ENCODE data around the gene R3HDML.
A peak's percentile ranks its signal among the peaks of the same experiment; 100 is the strongest.
"Not testable (repeated sequence)": the region's sequence is repeated elsewhere in the genome, so short reads cannot be mapped to it uniquely, and the experiment has no call there.

The R3HDML gene, protein sequence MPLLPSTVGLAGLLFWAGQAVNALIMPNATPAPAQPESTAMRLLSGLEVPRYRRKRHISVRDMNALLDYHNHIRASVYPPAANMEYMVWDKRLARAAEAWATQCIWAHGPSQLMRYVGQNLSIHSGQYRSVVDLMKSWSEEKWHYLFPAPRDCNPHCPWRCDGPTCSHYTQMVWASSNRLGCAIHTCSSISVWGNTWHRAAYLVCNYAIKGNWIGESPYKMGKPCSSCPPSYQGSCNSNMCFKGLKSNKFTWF

DNA sequence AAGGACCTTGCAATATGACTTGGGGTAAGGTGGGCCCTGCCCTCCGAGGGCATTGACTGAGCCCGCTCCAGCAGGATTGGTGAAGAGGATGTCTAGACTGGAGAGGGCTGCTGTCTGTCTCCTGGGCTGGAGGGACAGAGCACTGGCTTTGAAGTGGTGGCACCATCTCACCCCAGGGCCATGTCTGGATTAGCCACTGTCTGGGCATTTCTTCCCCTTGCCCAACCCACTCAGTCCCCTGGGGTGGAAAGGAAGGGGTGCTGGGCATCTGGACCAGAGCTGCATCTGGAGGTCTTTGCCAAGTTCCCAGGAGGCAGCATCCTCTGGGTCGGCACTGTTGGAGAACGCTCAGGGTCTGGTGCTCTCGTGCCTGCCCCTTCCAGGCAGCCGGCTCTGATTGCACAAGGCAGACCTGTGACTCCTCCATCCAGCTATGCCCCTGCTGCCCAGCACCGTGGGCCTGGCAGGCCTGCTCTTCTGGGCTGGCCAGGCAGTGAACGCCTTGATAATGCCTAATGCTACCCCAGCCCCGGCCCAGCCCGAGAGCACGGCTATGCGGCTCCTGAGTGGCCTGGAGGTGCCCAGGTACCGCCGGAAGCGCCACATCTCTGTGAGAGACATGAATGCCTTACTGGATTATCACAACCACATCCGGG, at the start of gene R3HDML:
Gene R3HDML (plus strand): TSS at position 319 of the 656 bp plus-strand sequence. CDS start 115 bp downstream, at position 434.
- DNase-seq (ENCODE audit: low read depth in 2 of 2, low spot score in 1 of 2): no peak

DNA sequence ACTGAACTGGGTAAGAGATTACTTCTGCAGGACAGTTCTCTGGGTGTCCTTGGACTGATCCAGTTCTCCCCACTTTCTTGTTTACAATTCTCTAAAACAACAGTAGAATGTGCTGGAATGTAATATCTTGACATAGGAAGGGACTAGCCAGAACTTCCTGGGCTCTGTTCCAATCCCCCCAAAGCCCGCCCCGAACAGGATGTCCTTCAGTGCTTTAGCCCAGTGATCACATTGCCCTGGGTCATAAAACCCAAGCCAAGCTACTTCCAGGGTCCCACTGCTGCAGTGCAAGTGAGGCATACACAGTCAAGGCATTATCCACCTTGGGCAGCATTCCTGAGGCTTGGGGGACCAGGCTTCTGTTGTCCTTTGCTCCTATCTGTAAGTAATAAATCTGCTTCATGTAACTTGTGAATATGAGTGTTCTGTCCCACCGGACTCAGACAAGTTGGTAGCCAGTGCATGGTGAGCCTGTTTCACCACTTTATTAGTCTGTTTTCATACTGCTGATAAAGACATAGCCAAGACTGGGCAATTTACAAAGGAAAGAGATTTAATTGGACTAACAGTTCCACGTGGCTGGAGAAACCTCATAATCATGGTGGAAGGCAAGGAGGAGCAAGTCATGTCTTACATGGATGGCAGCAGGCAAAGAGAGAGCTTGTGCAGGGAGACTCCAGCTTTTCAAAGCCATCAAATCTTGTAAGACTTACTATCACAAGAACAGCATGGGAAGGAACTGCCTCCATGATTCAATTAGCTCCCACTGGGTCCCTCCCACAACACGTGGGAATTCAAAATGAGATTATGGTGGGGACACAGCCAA, 49.4 kb upstream of the R3HDML start:
- no peak for DNase-seq (ENCODE audit: low read depth in 2 of 2, low spot score in 1 of 2)

DNA sequence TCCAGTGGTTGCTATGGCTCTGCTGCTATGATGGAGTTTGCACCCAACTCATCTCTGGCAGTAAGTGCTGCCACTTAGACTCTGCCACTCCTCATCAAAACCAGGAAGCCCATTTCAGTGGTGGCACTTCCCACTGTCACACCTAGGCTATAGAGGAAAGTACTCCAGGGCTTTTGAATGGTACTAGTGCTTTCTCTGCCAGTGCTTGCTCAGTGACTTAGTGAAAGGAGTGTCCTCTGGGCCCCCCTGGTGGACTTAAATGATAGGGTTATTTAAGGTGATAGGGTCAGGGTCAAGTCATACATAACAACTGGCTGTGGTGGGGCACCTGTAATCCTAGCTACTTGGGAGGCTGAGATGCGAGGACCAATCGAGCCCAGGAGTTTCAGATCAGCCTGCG, 48.6 kb upstream of the R3HDML start:
- no peak for DNase-seq (ENCODE audit: low read depth in 2 of 2, low spot score in 1 of 2)

DNA sequence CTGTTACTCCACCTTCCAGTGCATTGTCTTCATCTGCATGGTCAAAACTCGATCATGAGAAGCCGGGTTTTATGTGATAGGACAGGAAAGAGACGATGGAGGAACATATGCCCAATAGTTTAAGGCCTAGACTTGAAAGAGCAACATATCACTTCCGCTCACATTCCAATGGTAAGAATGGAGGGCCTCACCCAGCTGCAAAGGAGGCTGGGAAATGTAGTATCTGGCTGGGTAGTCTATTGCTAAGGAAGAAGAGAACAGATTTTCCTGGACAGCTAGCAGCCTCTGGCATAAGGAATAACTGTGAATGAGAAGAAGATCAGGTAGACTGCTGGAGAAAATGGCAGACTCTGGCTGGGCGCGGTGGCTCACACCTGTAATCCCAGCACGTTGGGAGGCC, 45.1 kb upstream of the R3HDML start:
- DNase-seq (ENCODE audit: low read depth in 2 of 2, low spot score in 1 of 2): no peak

DNA sequence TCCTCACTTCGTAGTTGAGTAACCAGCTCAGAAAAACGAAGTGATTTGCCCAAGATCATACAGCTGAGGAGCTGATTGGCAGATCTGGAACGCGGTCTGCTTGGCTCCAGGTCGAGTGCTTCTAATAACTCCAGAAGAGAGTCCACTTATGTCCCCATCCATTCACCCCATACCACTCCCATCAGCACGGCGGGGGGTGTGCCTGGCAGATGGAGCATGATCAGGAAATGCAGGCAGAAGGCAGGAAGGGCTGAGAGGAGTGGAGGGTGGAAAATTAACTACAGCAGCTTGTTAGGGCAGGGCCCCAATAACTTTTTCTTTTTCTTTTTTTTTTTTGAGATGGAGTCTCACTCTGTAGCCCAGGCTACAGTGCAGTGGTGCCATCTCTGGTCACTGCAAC, 40.8 kb upstream of the R3HDML start:
- no peak for DNase-seq (ENCODE audit: low read depth in 2 of 2, low spot score in 1 of 2)

DNA sequence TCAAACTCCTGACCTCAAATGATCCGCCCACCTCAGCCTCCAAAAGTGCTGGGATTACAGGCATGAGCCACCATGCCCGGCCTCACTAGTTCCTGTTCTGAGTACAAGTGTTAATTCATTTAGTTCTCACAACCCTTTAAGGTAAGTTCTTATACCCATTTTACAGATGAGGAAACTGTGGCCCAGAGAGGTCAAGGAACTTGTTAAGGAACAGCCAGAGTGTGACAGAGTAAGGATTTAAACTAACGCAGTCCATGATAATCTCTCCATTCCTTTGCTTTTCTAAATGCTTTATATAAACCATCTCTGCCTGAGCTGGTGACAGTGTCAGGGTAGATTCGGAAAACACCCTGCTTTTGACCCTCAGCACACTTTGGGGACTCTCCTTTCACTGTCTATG, 39.1 kb upstream of the R3HDML start:
- DNase-seq (ENCODE audit: low read depth in 2 of 2, low spot score in 1 of 2): no peak

DNA sequence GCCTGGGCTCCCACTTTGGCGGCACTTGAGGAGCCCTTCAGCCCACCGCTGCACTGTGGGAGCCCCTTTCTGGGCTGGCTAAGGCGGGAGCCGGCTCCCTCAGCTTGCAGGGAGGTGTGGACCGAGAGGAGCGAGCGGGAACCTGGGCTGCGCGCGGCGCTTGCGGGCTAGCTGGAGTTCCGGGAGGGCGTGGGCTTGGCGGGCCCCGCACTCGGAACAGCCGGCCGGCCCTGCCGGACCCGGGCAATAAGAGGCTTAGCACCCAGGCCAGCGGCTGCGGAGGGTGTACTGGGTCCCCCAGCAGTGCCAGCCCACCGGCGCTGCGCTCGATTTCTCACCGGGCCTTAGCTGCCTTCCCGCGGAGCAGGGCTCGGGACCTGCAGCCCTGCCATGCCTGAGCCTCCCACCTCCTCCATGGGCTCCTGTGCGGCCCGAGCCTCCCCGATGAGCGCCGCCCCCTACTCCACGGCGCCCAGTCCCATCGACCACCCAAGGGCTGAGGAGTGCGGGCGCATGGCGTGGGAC, 37.8 kb upstream of the R3HDML start:
- DNase-seq (ENCODE audit: low read depth in 2 of 2, low spot score in 1 of 2): not testable (repeated sequence)

DNA sequence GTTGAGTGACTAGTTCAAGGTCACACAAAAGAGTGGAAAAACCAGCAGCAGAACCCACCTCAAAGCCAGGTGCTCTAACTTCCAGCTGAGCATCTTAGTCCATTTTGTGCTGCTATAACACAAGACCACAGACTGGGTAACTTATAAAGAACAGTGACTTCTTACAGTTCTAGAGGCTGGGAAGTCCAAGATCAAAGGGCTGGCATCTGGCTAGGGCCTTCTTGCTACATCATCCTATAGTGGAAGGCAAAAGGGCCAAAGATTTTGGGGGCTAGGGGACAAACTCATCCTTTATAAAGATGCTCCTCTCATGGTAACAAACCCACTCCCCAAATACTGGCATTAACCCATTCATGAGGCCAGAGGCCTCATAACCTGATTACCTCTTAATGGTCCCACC, 35.6 kb upstream of the R3HDML start:
- DNase-seq (ENCODE audit: low read depth in 2 of 2, low spot score in 1 of 2): no peak

DNA sequence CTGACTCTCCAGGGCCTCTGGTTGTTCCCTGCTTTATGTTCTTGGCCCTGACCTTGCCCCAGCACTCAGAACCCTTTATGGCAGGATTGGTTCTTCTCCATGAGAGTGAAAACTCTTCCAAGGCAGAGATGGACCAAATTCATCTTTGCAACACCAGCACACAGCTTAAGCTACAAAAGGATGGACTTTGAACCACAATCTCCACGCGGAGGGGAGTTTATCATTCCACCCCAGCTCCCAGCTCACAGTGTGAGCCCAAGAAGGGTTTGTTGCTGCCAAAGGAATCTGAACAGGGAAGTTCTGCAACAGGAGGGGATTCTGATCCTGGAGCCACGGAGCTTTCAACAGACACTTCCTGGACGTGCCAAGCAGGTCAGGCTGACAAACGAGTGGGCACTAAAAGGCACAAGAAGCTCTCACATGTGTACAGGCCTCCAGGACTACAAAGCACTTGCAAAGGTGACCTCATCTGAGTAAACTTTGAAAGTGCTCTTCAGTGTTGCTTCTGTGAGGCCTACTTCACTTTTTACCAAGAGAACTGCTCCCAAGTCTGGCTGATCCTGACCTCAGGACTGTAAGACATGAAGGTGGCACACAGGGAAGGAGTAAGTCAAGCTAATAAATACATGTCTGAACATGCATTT, 34.7 kb upstream of the R3HDML start:
- no peak for DNase-seq (ENCODE audit: low read depth in 2 of 2, low spot score in 1 of 2)

DNA sequence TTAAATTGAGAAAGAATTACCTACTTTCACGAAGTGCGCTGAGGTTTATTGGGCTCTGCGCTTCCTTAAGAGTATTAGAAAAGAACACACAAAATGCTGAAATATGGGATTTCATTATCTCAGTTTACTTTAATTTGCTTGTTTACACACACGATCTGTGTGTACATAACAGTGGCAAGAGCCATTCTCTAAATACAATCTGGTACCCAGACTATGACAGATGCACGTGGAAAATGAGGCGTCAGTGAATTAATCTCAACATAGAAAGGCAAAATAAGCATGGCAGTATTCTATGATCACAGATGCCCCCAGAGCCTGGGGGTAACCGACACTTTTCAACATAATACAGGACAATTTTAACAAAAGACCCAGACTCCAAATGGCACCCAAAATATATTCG, 34.1 kb upstream of the R3HDML start:
- DNase-seq (ENCODE audit: low read depth in 2 of 2, low spot score in 1 of 2): no peak

DNA sequence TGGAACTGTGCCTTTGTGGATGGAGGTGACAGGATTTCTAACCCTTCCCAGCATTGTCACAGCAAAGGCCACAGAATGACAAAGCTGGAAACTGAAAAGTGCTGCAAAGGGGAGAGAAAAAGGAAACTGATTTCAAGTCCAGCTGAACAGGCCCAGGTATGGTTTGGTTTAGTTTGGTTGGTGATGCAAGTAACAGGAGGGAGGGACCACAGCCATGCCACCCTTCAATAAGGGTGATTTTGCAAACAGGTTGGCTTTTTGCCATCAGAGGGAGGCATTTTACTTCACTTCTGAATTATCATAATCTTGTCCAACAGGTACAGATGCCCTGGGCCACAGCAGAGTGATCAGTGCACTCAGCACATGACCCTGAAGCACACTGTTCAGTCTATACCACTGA, 32.5 kb upstream of the R3HDML start:
- no peak for DNase-seq (ENCODE audit: low read depth in 2 of 2, low spot score in 1 of 2)

DNA sequence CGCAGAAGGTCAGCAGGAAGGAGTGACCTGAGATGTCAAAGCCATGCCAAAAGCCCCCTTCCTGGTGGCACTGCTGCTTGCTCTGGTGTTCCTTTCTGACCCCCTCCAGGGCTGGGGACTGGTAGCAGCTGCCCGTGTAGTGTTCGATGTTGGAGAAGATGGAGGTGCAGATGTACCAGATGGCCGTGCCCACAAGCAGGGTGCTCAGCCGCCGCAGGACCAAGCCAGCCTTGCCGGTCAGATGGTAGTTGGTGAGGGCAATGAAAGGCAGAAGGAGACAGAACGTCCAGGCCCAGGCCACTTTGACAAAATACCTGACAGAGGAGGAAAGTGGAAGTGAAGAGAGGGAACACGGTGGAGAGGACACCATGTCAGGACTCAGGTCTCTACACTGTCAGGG, 29.9 kb upstream of the R3HDML start:
- DNase-seq (ENCODE audit: low read depth in 2 of 2, low spot score in 1 of 2): no peak

DNA sequence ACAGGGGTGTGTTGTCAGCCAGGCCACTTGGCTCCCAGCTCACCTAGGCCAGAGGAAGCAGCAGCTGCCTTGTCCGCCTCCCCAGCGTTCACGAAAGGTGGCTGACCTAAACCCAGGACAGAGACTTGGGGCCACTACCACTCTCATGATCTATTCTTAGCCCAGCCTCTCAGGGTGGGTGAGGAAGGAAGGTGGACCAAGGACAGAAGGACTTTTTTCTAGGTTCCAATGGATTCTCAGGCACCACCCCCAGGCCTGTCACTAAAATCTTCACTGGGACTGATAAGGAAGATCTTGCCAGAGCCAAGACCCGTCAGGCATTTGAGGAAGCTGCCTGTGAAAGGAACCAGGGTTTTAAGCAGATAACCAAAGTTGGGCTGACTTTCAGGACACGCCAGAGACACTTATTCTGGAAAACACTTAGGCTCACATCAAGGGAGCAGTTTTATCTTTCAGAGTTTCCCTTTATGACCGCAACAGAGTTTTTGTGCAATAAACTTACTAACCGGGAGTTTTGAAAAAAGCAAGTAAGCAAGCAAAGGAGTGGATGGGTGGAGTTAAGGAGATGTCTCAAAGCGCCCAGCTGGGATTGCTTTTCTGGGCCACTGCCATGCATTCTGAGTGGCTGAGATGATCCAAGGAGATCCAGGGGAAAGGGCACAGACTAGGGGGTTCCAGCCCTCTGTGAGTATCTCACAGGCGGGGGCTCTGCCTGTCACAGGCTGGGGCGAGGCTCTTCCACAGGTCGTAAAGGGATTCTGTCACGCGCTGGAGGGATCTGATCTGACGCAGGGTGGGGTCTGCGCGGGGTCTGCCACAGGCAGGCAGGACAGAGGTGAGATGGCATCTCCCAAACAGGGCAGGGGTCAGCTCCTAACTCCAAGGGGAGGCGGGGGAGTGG, 26.8 kb upstream of the R3HDML start:
- no peak for DNase-seq (ENCODE audit: low read depth in 2 of 2, low spot score in 1 of 2)

DNA sequence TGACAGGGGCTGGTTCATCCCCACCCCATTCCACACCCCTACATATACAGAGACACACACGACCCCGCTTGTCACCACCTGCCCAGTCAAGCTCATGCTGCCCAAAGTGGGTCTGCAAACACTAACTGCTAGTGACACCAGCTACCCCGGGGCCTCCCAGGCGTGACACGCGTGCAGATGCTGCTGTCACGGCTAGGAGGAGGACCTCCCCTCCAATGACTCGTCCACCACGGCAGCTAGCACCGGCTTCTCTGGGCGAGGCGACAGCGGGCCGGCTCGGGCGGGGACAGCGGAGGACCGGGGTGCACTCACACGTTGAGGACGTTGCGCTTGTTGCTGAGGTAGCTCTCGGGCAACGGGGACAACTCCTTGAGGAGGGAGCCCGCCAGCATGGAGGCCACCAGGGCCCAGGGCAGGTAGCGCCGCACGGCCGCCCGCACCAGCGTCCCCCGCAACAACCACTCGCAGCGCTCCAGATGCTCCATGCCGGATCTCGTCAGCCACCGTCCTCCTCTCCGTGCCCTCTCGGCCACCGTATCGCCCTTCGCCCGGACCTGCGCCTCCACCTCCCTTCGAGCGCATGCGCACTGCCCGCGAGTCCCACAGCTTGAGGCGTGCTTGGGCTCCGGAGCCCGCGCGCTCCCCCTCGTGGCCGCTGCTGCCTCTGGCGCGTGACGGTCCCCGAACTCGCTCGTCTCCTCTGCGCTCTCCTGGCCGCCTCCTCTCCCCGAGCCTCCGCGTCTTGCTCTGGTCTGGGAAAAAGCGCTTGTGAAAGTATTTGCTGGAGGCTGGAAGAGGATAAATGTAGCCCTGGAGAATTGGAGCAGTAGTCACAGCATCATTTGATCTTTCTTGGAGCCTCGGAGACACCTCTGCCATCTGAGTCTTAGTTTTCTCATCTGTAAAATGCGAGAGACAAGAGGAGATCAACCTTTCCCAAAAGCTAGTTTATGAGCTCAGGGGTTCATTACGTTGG, 25.9 kb upstream of the R3HDML start, which contains the start of gene FITM2:
Gene FITM2 (minus strand): TSS at position 539 of the 976 bp plus-strand sequence. CDS start 54 bp downstream, at position 485.
- DNase-seq (ENCODE audit: low read depth in 2 of 2, low spot score in 1 of 2): peak; percentile 95 to 97

DNA sequence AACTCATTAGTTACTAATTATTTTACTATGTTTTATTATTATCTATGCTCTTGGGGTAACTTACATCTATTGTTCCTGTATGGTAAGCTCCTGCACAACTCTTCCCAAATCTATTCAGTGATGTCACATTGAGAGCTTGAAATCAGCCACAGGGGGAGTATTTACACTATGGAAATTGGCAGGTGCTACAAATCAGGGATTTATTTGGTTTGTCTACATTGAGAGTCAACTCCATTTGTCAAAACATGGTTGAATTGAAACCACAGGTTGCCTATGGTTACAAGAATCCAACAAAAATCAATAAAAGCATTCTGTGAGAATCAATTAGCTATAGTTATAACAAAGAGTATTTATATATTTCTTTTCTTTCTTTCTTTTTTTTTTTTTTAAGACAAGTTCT, 22.0 kb upstream of the R3HDML start:
- DNase-seq (ENCODE audit: low read depth in 2 of 2, low spot score in 1 of 2): no peak

DNA sequence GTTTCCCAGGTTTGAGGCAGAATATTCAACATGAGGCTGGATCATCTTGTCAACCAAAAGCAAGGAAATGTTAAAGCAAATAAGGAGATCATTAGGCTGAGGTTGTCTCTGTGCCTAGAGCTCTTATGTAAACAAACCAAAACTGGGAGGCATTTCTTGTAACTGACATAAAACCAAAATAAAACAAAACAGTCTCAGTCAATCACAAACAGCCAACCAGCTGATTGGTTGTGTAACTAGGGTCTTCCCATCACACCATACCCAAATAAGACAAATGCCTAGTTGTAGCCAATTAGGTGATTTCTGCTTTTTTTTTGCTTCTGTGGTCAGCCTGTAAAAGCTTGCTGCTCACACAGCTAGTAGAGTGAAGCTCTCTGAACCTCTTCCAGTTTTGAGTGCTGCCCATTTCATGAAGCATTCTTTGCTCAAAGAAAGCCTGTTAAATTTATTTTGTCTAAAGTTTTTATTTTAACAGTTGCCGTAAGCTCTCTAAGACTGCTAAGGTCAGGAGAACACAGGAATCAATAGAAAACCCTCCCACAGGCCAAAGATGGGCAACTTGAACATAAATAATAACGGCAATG, 16.9 kb upstream of the R3HDML start:
- no peak for DNase-seq (ENCODE audit: low read depth in 2 of 2, low spot score in 1 of 2)

DNA sequence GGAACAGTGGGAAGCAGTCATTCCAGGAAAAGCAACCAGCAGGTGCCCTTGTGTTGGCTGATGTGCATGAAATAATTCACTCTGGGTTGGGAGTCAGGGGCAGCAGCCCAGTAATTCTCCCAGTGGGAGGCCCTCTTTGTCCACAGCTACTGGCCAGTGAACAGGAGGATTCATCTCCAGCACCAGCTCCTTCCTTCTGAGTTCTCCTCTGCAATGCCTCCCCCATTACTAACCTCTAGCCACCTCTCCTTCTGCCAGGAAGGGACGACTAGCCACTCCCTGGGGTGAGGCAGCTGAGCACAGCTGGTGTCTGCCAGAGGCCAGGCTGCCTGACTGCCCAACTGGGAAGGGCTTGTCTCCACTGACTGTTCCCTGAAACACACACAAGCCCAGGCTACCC, 12.5 kb upstream of the R3HDML start:
- DNase-seq (ENCODE audit: low read depth in 2 of 2, low spot score in 1 of 2): no peak

DNA sequence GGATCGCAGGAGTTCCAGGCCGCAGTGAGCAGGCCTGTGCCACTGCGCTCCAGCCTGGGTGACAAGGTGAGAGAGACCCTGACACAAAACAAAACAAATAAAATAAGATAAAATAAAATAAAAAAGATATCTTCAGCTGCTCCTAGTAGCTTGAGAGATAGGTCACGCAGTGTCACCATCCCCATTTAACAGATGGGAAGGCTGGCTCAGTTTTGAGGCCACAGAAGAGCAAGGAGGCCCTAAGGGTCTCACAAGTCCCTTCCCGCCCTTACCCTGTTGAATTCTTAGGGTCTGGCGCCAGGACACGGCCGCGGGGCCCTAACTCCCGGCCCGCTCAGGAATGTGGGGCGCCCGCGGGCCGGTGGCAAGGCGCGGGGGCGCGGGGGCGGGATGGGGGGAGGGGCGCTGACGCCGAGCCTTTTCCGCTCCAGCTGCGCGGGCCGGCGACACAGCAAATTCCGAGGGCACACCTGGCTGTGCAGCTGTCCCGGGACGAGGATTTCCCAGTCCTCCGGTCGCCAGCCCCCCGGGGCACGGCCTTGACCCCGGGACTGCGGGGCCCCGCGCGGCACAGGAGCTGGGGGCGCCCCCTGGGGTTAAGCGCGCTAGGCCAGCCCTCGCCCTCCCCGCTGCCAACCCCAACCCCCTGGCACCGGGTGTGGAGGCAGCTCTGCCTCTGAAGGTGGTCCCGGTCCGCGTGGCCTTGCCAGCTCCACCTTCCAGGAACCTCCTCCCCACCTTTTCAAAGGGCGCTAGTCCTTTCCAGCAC, 10.3 kb upstream of the R3HDML start:
- DNase-seq (ENCODE audit: low read depth in 2 of 2, low spot score in 1 of 2): no peak
